Thyroid gland (tissue), 4 donors: ENCODE data around the gene OGA. TPM values are rescaled to one million over a fixed set of nuclear protein-coding genes. Genes with fewer than 3 reads are reported as not detected.

Source experiments
- DNase-seq, 2 donors: peaks; one replicate each; pipeline ENCODE4 v3.0.0-alpha.2; 2019
- H3K27ac ChIP-seq, 3 donors: fragments of 200-600 bp; sonication (generic); 1 replicate in 2 of 3; 2 replicates in 1 of 3; pipeline ENCODE4 v1.5.1; 2016 to 2019; ENCODE audit warnings: mild to moderate bottlenecking in 1 of 3, moderate library complexity in 1 of 3
- H3K27me3 ChIP-seq: fragments of 200-600 bp; sonication (generic); one replicate; pipeline ENCODE4 v1.5.1; 2019
- H3K36me3 ChIP-seq, 2 donors: fragments of 200-600 bp; sonication (generic); one replicate each; pipeline ENCODE4 v1.5.1; 2016 to 2019
- H3K4me1 ChIP-seq, 2 donors: fragments of 200-600 bp; sonication (generic); one replicate each; pipeline ENCODE4 v1.5.1; 2017 to 2019
- H3K4me3 ChIP-seq, 3 donors: fragments of 200-600 bp; sonication (generic); replicated peaks in 1 of 3; 1 replicate in 2 of 3; 2 replicates in 1 of 3; pipeline ENCODE4 v1.5.1; 2016; ENCODE audit warnings: mild to moderate bottlenecking in 1 of 3
- H3K9me3 ChIP-seq: fragments of 200-600 bp; sonication (generic); one replicate; pipeline ENCODE4 v1.5.1; 2017
- POLR2A ChIP-seq, 2 donors: fragments of 450-650 bp; IDR thresholded peaks; one replicate each; pipeline ENCODE4 v1.6.1; 2017; ENCODE audit warnings: antibody characterized with exemption in 2 of 2, mild to moderate bottlenecking in 2 of 2, moderate library complexity in 1 of 2
- WGBS, 2 donors: methylation state at CpG; one replicate each; pipeline ENCODE4 v1.1.5; 2017; 5-methylcytosine and 5-hydroxymethylcytosine counted together
- intact Hi-C: fragments of 100-400 bp; cut with DNase I; formaldehyde crosslinking; loops from one replicate; pipeline ENCODE4 v1.15.1; 2023
- total RNA-seq, 4 donors: library from RNA; depleted of rRNA; stranded (reverse); fragments of >200 nt; gene quantifications; one replicate each; pipeline ENCODE4 v1.2.3, GENCODE V29; 2016
- TF ChIP-seq, protein P1 (sequence below), 6 experiments: fragments of 200-600 bp in 3 of 6; fragments of 450-650 bp in 3 of 6; sonication (generic) in 3 of 6; IDR thresholded peaks; one replicate each; pipeline ENCODE4 v1.5.1; 2016 to 2019; ENCODE audit warnings: antibody characterized with exemption in 6 of 6, mild to moderate bottlenecking in 2 of 6, inconsistent platforms in 1 of 6, moderate library complexity in 1 of 6

OGA gene
- total RNA-seq, 4 donors from 2014 or later, result 114 to 205 (median 157) TPM

DNA sequence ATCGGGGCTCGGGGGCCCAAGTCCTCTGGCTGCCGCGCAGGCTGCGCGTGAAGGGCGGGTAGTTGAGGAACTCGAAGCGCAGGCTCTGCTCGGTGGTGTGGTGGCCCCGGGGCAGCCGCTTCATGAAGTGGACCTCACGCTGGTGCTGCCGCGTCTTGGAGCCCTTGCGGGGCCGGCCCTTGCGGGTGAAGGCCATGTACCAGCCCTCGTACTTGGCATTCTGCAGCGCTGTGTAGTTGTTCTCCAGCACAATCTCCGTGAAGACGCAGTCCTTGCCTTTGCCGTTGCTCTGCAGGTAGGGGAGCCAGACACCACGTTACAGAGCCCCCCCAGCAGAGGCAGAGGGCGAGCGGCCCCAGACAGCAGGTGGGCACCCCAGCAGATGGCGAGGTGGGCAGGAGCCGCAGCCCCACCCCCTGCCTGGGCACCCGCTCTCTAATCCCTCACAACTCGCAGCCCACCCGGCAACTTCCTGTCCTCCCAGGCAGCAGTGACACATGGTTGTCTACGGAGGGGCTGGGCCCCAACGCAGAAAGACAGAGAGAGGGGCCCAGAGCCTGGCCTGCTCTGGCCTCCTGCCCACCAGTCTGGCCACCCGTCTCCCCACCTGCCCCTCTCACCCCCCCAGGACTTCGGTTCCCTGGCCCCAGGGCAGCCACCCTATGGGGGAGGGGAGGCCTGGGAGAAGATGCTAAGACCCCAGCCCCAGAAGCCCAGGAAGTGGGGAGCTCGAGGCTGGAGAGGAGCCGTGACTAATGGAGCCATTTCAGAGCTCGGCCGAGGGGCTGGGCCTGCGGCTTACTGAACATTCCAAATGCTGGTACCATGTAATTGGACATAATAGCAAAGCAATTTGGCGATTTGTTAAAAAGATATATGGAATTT lies 47.7 kb downstream of the OGA start:
- peaks cover 27% of the 10 kb centered on the region for H3K27me3 ChIP-seq
- intact Hi-C loops, result no loop called here
- TF ChIP-seq POLR2A (IDR thresholded peaks at IDR 0.05), result no peak
- TF ChIP-seq, protein P1, sequence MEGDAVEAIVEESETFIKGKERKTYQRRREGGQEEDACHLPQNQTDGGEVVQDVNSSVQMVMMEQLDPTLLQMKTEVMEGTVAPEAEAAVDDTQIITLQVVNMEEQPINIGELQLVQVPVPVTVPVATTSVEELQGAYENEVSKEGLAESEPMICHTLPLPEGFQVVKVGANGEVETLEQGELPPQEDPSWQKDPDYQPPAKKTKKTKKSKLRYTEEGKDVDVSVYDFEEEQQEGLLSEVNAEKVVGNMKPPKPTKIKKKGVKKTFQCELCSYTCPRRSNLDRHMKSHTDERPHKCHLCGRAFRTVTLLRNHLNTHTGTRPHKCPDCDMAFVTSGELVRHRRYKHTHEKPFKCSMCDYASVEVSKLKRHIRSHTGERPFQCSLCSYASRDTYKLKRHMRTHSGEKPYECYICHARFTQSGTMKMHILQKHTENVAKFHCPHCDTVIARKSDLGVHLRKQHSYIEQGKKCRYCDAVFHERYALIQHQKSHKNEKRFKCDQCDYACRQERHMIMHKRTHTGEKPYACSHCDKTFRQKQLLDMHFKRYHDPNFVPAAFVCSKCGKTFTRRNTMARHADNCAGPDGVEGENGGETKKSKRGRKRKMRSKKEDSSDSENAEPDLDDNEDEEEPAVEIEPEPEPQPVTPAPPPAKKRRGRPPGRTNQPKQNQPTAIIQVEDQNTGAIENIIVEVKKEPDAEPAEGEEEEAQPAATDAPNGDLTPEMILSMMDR (IDR thresholded peaks at IDR 0.05), result no peak

DNA sequence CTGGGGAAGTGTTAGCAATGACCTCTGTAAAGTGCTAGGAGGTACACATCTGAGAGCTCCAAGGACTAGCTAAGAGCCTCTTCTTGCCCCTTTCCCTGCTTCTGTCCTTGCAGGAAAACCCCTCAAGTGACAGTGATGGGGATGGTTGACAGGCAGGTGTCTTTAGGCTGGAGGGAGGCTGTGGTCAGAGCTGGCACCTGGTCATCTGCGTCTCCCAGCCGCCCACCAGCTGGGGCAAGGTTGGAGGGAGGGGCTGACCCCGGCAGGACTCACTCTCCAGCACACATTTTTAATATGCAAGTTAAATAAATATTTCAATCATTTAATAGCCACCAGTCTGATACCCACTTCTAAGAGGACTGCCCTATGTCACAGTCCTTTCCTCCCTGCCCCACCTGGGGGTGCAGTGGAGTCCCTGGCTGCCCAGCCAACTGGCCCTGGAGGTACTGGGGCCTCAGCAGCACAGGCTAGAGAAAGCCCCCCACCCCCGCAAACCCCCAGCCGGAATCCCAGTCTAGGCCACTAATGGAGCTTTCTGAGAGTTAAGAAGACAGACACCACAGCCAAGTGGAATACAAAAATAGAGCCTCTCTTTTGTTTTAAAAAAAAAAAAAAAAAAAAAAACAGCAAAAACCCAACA lies 48.6 kb downstream of the OGA start:
- Histone ChIP-seq H3K9me3 (no peaks in the 10 kb centered on the region), H3K4me1 (peaks cover 0 to 10% of the 10 kb centered on the region in 2 donors), H3K36me3 (no peaks in the 10 kb centered on the region), H3K27ac (no peak overlapping the region), H3K27me3 (peaks cover 18% of the 10 kb centered on the region), H3K4me3 (no peak overlapping the region)
- DNase-seq, result no peak
- intact Hi-C loops, result no loop called here
- WGBS, 2 donors, result 71 to 86% methylated on average over 5 of the region's 5 CpGs
- TF ChIP-seq, protein P1 (IDR thresholded peaks at IDR 0.05), result no peak

More for the DNA sequence above, 47.7 kb downstream of the OGA start:
- Histone ChIP-seq H3K4me3 (no peak overlapping the region), H3K4me1 (peaks cover 4 to 18% of the 10 kb centered on the region in 2 donors), H3K9me3 (no peaks in the 10 kb centered on the region), H3K27ac (no peak overlapping the region), H3K36me3 (no peaks in the 10 kb centered on the region)
- WGBS, 2 donors, result 78 to 82% methylated on average over 23 to 41 of the region's 41 CpGs
- DNase-seq, result no peak

DNA sequence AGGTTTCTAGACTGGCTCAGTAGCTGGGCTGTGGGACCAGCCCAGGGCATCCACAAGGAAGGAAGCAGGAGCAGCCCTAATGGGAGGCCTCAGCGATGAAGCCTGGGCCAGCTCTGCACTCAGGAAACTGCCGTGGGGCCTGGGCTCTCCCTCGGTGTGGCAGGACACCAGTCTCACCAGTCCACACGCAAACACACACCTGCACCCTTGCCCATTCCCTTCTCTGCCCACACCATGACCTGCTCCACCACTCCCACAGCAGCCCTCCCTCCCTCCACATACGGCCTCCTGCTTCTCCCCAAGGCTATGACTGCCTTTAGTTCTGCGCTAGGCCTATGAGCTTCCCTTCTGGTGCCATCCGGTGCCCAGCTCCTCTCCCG lies 49.5 kb downstream of the OGA start:
- H3K4me3 ChIP-seq, result no peak overlapping the region
- H3K27ac ChIP-seq, result no peak overlapping the region
- intact Hi-C loops, result no loop called here
- peaks cover 0 to 6% of the 10 kb centered on the region in 2 donors for H3K4me1 ChIP-seq
- H3K9me3 ChIP-seq, result no peaks in the 10 kb centered on the region
- no peaks in the 10 kb centered on the region for H3K36me3 ChIP-seq
- 81 to 84% methylated on average over 7 of the region's 8 CpGs for WGBS, 2 donors
- DNase-seq, result no peak
- TF ChIP-seq, protein P1 (IDR thresholded peaks at IDR 0.05), result no peak
- no peak for TF ChIP-seq POLR2A (IDR thresholded peaks at IDR 0.05)
- peaks cover 14% of the 10 kb centered on the region for H3K27me3 ChIP-seq

DNA sequence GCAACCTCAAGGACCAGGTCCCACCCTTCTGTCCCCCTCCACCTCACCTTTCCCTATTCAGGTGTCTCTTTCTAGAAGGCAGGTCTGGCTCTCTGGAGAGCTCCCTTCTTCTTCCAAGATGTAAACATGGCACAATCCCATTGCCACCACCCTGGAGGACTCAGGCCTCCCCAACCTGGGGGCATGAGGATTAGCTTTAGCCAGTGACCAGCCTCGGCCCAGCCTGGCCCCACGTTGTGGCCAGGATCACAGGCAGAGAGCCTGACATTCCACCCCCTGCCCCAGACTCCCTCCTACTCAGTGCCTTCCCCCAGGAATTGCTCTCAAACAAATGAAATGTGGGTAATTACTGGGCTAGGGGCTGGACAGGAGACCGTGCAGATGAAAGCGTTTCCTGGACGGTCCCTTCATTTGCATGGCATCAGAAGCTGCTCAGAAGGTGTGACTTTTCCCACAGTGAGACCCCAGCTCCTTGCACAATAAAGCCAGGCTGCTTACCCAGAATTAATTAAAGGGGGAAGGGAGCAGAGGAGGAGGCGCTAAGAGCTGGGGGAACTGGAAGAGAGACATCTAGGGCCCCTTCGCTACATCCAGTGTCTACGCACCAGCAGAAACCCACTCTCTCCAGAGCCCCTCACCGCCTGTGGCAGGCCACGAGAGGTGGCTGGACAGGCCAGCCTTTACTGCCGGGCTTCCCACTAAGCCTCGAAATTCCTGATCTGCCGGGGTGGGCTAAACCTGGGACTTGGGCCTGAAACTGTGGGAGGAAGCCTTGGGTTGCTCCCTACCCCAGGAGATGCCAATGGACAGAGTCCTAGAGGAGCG lies 50.1 kb downstream of the OGA start:
- TF ChIP-seq, protein P1 (IDR thresholded peaks at IDR 0.05), result no peak
- no peak for TF ChIP-seq POLR2A (IDR thresholded peaks at IDR 0.05)
- Histone ChIP-seq H3K27ac (no peak overlapping the region), H3K9me3 (no peaks in the 10 kb centered on the region), H3K4me1 (peaks cover 0 to under 1% of the 10 kb centered on the region in 2 donors), H3K4me3 (no peak overlapping the region), H3K36me3 (no peaks in the 10 kb centered on the region), H3K27me3 (peaks cover 13% of the 10 kb centered on the region)
- intact Hi-C loops, result no loop called here
- DNase-seq, result no peak
- 67 to 70% methylated on average over 12 to 14 of the region's 14 CpGs for WGBS, 2 donors
